Right lung (tissue), 5 donors: ENCODE data around the gene CCDC61. TPM values are rescaled to one million over a fixed set of nuclear protein-coding genes. Genes with fewer than 3 reads are reported as not detected.

ENCODE experiments used
- DNase-seq, 2 donors: peaks; one replicate each; pipeline ENCODE4 v3.0.0-alpha.2; 2013
- polyA plus RNA-seq, 5 donors: library from polyadenylated mRNA; unstranded; fragments of 120-200 nt; gene quantifications; one replicate each; pipeline versions ENCODE4 v1.2.1 to v1.2.3, GENCODE V29; 2013; ENCODE audit warnings: inconsistent platforms in 1 of 5, low replicate concordance in 1 of 5; ENCODE audit not compliant: insufficient read length in 5 of 5, insufficient read depth in 1 of 5

Gene CCDC61
- polyA plus RNA-seq, 5 donors = 11.6 to 15.4 (median 13.4) TPM

- DNase-seq = peak in 1 of 2 donors; percentile 49
Observed at GRCh38 chr19:46014941-46015686, 19.8 kb downstream of the CCDC61 start.

DNA sequence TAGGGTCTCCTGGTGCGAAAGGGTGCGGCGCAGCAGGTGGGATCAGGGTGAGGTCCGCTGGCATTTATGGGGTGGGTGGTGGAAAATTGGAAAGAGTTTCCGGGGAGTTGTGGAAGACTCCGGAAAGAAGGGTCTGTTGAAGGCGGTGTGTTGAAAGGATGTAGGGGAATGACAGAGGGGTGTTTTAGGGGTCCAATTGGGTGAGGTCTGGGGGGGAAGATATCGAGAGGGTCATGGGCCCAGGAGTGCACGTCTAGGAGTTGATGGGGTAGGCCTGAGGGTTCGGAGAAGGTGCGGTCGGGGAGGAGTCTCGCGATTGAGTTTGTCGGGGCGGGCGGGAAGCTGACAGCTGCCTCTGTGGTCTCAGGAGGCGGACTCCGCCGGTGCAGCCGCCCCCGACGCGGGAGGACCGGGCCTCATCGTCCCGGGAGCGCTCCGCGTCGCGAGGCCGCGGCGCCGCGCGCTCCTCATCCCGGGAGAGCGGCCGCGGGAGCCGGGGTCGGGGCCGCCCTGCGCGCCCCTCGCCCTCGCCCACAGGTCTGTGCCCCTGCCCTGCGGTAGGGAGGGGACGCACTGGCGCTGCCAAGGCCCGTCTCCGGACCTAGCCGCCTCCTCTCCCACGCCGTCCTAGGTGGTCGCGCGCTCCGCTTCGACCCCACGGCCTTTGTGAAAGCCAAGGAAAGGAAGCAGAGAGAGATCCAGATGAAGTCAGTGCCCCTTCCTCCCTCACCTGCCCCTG, 20.6 kb downstream of the CCDC61 start:
- DNase-seq = no peak

- peak; percentile 76 to 77 for DNase-seq
Observed at GRCh38 chr19:46016426-46017094, 21.3 kb downstream of the CCDC61 start.

DNA sequence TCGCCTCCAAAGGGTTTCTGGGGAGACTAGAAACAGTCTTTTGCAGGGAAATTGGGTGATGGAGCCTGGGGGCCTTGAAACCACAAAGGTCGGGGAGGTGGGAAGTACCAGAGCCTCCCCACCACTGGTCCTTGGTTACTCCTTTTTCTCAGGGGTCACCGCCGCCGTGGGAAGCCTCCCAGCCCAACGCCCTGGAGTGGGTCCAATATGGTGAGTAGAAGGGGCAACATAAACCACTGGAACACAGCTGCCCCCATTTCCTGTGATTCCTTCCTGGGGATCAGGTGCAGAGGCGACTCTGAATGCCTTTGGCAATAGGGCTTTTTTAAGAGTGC, 21.8 kb downstream of the CCDC61 start:
- DNase-seq = no peak

DNA sequence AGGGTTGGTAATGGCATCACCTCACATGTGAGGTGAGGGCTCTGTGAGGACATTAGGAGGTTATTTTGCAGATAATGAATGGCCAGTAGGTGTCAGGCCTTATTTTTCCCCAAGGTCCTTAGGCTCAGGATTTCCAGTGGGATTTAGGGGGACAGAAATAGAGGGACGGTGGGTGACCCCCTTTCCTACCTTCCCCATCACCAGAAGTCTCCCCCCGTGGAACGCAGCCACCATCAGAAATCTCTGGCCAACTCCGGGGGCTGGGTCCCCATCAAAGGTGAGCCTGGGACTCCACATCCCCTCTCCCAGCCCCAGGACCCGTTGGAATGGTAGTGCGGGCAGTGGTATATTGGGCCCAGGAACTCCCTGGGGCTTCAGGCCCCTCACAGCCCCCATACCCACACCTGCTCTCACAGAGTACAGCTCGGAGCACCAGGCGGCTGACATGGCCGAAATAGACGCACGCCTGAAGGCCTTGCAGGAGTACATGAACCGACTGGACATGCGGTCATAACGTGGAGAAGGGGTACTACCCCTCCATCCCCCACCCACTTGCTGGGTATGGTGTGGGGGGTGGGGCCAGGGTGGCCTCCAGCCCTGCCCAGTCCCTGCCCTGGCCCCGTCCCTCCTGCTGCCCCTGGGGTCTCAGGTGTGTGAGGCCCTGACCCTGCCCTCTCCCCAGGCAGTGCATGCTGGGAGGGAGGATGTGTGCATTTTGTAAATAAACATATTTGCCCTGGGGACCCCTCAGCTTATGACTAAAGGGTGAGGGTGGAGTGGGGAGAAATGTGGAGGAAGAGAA, 22.8 kb downstream of the CCDC61 start:
- DNase-seq = no peak

GRCh38 chr19:46018729-46019251, 23.5 kb downstream of the CCDC61 start:
- no peak for DNase-seq

DNA sequence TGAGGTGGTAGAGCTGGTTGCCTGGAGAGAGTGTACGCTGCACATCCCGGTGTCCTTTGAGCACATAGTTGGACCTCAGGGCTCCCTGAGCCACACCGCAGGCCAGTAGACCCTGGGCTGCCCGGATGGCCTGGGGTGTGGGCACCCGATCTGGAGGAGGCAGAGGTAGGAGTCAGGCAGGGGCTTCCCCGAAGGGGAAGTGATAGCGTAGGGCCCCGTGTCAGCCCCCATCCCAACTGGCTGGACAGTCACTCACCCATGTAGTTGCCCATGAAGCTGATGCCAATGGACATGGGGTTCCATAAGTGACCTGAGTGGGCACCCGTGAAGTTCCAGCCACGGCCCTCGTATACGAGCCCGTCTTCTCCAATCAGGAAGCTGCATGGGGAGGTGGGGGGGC, 24.0 kb downstream of the CCDC61 start:
- DNase-seq = no peak

- no peak for DNase-seq
Observed at GRCh38 chr19:46020819-46021125, 25.5 kb downstream of the CCDC61 start.

- no peak for DNase-seq
Observed at GRCh38 chr19:46021531-46022041, 26.3 kb downstream of the CCDC61 start.

DNA sequence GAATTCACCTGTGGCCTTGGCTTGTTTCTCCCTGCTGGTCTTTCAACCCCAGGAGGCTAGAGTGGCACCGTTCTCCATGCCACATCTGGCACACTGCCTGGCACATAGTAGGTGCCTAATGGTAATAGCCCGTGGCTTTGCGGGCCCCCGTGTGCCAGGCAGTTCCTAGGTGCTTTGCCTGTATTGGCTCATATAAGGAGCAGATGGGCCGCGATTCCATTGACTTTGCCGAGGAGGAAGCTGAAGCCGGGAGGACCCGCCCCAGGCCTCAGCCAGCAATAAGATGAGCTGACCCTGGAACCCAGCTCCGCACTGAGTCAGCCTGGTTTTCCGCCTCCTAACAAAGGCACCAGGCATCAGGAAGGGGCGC, 26.8 kb downstream of the CCDC61 start:
- no peak for DNase-seq

DNA sequence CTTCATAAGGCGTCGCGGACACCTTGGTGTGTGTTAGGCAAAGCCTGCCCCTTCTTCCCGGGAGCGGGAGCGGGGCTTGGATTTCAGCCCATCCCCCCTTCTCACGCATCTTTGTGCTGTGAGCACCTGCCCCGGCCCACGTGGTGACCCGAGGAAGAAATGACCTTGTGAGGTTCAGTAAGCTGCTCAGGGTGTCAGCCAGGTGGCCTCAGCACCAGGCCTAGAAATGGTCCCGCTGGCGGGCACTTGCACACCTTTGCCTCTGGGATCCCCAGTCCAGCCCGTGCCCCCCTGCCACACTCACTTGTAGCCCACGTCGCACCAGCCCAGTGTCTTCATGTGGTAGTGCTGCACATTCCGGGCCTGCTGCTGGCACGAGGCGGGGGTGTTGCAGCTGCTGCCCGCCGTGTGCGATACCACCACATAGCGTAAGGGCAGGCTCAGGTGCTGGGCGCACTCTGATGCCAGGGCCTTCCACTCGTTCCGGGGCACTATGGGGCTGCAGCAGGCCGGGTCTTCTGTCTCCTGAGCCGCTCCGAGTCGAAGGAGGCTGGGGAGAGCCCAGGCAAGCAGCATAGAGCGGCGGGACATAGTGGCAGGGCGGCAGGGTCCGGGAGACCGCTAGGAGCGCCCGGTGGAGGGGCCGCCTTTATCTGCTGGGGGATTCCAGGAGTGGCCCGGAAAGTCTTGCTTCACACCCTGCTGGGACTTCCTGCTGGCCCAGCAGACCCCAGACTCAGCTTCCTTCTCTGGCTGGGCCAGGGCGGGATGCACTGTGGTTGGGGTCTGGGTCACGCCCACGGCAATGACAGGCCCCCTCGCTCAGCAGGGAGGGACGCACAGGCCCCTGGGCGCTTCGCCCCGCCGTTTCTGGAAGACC, 27.4 kb downstream of the CCDC61 start, which contains the start of gene PGLYRP1:
Gene PGLYRP1 (minus strand): TSS at position 623 of the 880 bp plus-strand sequence. CDS start 32 bp downstream, at position 591.
- DNase-seq = no peak

GRCh38 chr19:46023311-46023779, 28.1 kb downstream of the CCDC61 start:
- DNase-seq = no peak

- no peak for DNase-seq
Observed at GRCh38 chr19:46025835-46026234, 30.6 kb downstream of the CCDC61 start.

DNA sequence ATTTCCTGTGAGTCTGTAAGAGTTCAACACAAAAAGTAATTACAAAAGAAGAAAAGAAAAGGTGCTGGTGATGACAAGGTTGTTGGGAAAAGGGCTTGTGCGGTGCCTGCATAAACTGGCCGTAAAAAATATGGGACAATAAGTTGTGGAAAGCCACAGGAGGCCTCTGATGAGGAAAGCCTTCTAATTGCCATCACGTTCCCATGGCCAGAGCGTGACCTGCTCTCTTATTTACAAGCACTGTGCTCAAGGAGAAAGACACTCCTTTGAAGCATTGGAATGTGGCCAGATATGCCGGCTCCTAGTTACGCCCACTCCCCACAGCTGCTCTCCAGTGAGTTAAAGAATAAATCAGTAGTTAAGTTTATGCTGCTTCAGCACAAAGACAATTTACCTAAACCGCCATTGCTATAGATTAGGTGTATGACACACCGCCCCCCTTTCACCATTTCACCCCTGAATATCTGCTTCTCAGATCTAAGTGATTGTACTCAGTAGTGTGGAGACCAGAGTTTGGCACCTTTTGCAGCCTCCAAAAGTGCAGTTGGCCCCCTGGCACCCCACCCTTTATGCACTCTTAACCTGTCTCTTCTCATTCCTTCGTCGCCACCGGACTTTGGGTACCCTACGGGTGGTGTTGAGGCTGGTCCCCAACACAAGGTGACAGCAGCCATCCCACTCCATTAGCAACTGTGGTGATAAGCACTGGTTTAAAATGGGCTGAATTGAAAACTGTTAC, 35.7 kb downstream of the CCDC61 start:
- DNase-seq = no peak

GRCh38 chr19:46031781-46032596, 36.7 kb downstream of the CCDC61 start:
- DNase-seq = no peak

DNA sequence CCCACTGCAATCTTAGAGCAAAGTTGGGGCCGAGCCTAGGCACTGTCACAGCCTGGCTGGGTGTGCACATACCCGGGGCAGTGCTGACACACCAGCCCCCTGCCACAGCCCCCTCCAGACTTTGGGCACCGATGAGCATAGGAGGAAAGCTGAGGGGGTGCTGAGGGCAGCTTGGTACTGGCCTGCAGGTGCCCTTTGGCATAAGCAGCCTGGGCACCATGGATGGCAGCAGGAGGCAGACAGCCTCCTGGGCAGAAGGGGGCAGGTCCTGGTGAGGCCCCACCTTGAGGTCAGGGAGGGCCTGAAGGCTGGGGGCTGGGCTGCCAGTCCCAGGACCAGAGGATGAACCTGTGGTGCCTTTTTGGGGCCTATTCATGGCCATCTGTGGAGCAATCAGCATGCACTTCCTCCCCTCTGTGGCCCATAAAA, 37.3 kb downstream of the CCDC61 start:
- no peak for DNase-seq

DNA sequence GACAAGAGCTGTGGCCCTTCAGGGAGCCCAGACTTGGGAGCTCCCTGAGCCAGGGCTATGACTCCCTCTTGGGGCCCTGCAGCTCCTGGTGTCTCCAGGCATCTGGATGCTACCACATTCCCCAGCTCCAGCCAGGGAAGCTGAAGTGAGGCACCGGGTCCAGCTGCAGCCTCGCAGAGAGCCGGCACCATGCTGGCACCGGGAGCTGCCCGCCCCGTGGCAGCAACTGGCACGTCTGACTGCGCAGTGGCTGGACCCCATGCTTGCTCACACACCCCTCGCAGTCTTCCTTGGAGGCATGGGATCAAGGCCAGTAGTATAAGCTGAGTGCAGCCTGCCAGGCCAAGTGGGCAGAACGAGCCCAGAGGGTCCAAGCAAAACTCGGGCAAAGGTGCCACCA, 38.1 kb downstream of the CCDC61 start:
- no peak for DNase-seq

DNA sequence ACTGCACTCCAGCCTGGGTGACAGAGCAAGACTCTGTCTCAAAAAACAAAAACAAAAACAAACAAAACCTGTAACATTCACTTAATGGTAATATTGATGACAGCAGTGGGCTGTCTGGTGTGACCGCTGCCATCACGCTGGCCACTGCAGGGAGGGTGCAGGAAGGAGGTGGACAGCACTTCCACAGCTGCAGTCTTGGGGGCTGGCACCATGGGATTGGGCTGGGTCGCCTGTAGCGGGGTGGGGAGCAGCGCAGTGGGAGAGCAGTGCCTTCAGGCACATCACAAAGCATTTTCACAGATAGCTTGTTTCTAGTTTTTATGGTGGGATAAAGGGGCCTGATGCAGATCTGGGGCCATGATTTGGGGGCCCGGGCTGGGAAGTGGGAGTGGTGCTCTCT, 40.3 kb downstream of the CCDC61 start:
- DNase-seq = no peak
